GM21529 (cell line): ENCODE results near the gene AQP12A.
"Not testable (repeated sequence)": the region's sequence is repeated elsewhere in the genome, so short reads cannot be mapped to it uniquely, and the experiment has no call there.

ENCODE experiments used
- ATAC-seq: cut with Tn5 transposase; IDR thresholded peaks from one replicate; pipeline ENCODE4 v1.9.1; 2021; ENCODE audit not compliant: unreplicated experiment

The AQP12A gene

GRCh38 chr2:240691631-240692420, at the start of gene AQP12A:
AQP12A (plus strand) TSS chr2:240691866; CDS start chr2:240691914, 48 bp downstream.
- ATAC-seq, result not testable (repeated sequence)

- no peak for ATAC-seq
Measured at GRCh38 chr2:240642061-240642805, 49.4 kb upstream of the AQP12A start.

GRCh38 chr2:240642806-240643092, 48.9 kb upstream of the AQP12A start:
- ATAC-seq, result no peak

- ATAC-seq, result no peak
Measured at GRCh38 chr2:240643093-240643810, 48.4 kb upstream of the AQP12A start.

- no peak for ATAC-seq
Measured at GRCh38 chr2:240643811-240644150, 47.9 kb upstream of the AQP12A start.

- ATAC-seq, result no peak
Measured at GRCh38 chr2:240644171-240644651, 47.5 kb upstream of the AQP12A start.

GRCh38 chr2:240644859-240645301, 46.8 kb upstream of the AQP12A start:
- ATAC-seq, result no peak

GRCh38 chr2:240645346-240645745, 46.3 kb upstream of the AQP12A start:
- ATAC-seq, result no peak

- no peak for ATAC-seq
Measured at GRCh38 chr2:240645801-240646175, 45.9 kb upstream of the AQP12A start.

GRCh38 chr2:240646176-240646899, 45.3 kb upstream of the AQP12A start:
- ATAC-seq, result no peak

GRCh38 chr2:240646900-240647502, 44.7 kb upstream of the AQP12A start:
- ATAC-seq, result no peak

- ATAC-seq, result no peak
Measured at GRCh38 chr2:240647503-240648154, 44.0 kb upstream of the AQP12A start.

GRCh38 chr2:240648155-240648649, 43.5 kb upstream of the AQP12A start:
- no peak for ATAC-seq

GRCh38 chr2:240648650-240649275, 42.9 kb upstream of the AQP12A start:
- no peak for ATAC-seq

- ATAC-seq, result no peak
Measured at GRCh38 chr2:240649331-240649730, 42.3 kb upstream of the AQP12A start.

GRCh38 chr2:240650254-240650965, 41.3 kb upstream of the AQP12A start:
- no peak for ATAC-seq

- no peak for ATAC-seq
Measured at GRCh38 chr2:240651185-240651584, 40.5 kb upstream of the AQP12A start.

GRCh38 chr2:240655931-240656886, 35.5 kb upstream of the AQP12A start:
- ATAC-seq, result peak; percentile 67
